Neuron (in vitro differentiated cells): Measurements from ENCODE around the gene ASPM.
"Not testable (repeated sequence)": the region's sequence is repeated elsewhere in the genome, so short reads cannot be mapped to it uniquely, and the experiment has no call there.

Source experiments
- H2AFZ ChIP-seq: one replicate; pipeline ENCODE4 v1.6.1; 2013; ENCODE audit warnings: low read depth, mild to moderate bottlenecking, inconsistent platforms, low read length, moderate library complexity
- H3K27me3 ChIP-seq: one replicate; pipeline ENCODE4 v1.6.1; 2013; ENCODE audit warnings: low read length; ENCODE audit not compliant: insufficient read depth
- H3K36me3 ChIP-seq: one replicate; pipeline ENCODE4 v1.6.1; 2013; ENCODE audit warnings: low read length; ENCODE audit not compliant: insufficient read depth
- H3K4me1 ChIP-seq: one replicate; pipeline ENCODE4 v1.6.1; 2013; ENCODE audit warnings: low read length; ENCODE audit not compliant: insufficient read depth
- H3K4me3 ChIP-seq: 2 replicates; pipeline ENCODE4 v1.5.1; 2013; ENCODE audit warnings: mild to moderate bottlenecking, low read length, moderate library complexity
- H3K9me3 ChIP-seq: one replicate; pipeline ENCODE4 v1.6.1; 2013; ENCODE audit warnings: low read length

ASPM gene

DNA sequence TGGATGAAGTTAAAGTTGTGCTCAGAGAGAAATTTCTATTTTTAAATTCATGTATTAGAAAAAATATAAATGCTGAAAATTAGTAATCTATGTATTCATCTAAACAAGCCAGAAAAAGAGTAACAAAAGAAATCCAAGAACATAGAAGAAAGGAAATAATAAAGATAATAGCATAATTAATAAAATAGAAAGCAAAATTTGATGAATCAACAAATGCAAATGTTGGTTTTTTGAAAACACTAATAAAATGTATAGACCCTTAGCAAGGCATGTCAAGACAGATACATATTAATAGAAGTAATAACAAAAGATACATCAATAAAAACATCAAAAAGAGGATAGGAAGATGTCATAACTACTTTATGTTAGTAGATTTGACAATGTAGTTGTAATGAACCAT is 97.4 kb downstream of the ASPM start:
- H3K4me3 ChIP-seq: no peak overlapping the region
- no peaks in the 10 kb centered on the region for H3K9me3 ChIP-seq
- H3K36me3 ChIP-seq: no peaks in the 10 kb centered on the region
- no peak overlapping the region for H2AFZ ChIP-seq
- no peaks in the 10 kb centered on the region for H3K27me3 ChIP-seq
- no peaks in the 10 kb centered on the region for H3K4me1 ChIP-seq

DNA sequence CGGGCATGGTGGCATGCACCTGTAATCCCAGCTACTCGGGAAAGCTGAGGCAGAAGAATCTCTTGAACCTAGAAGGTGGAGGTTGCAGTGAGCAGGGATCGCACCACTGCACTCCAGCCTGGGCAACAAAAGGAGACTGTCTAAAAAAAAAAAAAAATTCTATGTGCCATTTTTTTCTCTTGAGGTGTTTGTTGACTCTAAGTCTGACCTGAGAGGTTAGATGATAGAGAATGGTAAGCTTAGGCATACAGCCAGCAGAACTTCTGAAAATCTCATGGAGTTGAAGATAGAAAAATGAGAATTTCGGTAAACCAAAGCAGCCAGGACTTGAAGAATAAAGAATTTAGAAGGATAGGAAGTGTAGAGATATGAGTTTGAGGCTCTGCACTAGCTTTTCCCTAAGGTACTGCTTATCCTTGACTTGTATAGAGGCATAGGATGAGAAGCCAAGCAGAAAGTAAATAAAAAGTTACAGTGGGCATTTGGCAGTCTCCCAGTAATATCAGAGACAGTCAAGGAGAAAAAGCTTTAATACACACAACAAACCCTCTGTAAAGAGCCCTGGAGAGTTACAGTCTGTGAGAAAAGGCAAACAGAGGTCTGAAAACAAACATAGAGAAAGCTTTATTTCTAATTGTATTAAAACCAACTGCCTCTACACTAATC is 103.7 kb downstream of the ASPM start:
- H3K4me1 ChIP-seq: no peaks in the 10 kb centered on the region
- H3K36me3 ChIP-seq: no peaks in the 10 kb centered on the region
- H3K9me3 ChIP-seq: no peaks in the 10 kb centered on the region
- H3K4me3 ChIP-seq: no peak overlapping the region
- no peaks in the 10 kb centered on the region for H3K27me3 ChIP-seq
- no peak overlapping the region for H2AFZ ChIP-seq

DNA sequence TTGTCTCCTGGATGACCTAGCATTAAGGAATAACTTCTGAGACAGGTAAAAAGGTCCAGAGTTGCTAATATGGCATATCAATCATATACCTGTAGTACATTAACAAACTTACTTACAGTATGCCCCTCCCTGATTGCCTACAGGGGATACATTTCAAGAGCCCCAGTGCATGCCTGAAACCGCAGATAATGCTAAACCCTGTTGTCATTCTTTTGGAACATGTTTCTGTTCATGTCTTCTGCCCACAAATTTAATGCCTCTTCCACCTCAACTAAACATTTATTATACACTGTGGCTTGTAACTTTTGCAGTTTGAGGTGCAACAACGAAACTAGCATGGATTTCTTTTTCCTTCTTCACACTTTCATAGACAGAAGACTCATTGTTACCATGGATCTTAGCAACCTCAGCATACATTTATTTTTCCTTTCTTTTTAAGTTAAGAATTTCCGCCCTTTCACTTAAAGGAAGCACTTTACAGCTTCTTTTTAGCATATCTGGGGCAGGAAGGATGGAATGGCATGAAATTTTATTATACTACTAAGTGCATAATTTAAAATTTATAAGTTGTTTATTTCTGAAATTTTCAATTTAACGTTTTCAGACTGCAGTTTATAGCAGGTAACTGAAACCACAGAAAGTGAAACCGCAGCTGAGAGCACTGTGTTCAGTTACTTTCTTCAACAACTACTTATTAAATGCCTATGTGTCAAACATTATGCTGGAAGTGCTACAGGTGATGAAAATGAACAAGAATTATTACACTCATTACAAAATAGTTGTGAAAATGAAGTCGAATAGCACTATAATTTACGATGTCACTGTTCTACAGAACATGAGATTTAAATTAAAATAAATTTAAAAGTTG is 104.7 kb downstream of the ASPM start:
- no peak overlapping the region for H3K4me3 ChIP-seq
- no peaks in the 10 kb centered on the region for H3K36me3 ChIP-seq
- no peaks in the 10 kb centered on the region for H3K27me3 ChIP-seq
- no peaks in the 10 kb centered on the region for H3K4me1 ChIP-seq
- no peak overlapping the region for H2AFZ ChIP-seq
- H3K9me3 ChIP-seq: no peaks in the 10 kb centered on the region

DNA sequence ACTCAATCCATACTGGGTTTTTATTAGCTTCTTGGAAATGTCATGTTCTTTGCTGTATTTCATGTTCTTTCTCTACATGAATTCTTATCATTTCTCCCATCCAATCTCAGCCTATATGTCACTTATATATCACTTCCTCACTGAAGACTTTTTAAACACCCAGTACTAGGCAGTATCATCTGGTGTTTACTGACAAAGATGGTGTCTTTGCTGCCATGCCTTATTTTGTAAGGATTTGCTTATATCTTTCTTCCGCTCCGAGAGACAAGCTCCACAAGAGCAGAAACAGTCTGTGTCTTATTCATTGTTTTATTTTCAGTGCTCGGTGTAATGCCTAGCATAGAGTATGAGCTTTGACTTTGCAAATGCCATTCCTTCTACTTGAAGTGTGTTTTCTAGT is 109.6 kb downstream of the ASPM start:
- H3K4me1 ChIP-seq: no peaks in the 10 kb centered on the region
- no peak overlapping the region for H2AFZ ChIP-seq
- H3K36me3 ChIP-seq: no peaks in the 10 kb centered on the region
- H3K27me3 ChIP-seq: no peaks in the 10 kb centered on the region
- no peaks in the 10 kb centered on the region for H3K9me3 ChIP-seq
- no peak overlapping the region for H3K4me3 ChIP-seq

DNA sequence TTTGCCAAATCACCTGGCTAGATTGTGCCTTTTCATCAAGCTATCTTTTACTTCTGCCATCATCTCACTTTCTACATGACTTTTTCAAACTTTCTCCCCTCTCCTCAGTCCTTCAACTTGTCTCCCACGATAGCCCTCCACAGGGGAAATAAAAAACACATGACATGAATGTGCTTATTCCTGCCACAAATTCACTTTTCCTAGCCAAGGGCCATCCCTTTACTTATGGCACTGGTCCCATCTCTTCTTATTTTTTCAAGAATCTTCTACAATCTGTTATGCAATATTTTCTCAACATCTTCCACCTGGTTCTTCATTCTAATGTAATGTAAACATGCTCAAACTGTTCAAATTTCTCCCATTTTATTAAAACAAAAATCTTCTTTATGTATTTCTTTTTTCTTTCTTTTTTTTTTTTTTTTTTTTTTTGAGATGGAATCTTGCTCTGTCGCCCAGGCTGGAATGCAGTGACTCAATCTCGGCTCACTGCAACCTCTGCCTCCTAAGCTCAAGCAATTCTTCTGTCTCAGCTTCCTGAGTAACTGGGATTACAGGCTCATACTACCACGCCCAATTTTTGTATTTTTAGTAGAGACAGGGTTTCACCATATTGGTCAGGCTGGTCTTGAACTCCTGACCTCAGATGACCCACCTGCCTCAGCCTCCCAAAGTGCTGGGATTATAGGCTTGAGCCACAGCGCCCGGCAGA is 111.7 kb downstream of the ASPM start:
- H2AFZ ChIP-seq, H3K4me3 ChIP-seq, H3K36me3 ChIP-seq, H3K4me1 ChIP-seq, H3K27me3 ChIP-seq, H3K9me3 ChIP-seq: not testable (repeated sequence)
